Measurements from ENCODE around the gene PAGE5. TPM values are rescaled to one million over a fixed set of nuclear protein-coding genes. Genes with fewer than 3 reads are reported as not detected.

PAGE5 gene
- total RNA-seq, 1 experiment from 2014 or later = not detected

DNA sequence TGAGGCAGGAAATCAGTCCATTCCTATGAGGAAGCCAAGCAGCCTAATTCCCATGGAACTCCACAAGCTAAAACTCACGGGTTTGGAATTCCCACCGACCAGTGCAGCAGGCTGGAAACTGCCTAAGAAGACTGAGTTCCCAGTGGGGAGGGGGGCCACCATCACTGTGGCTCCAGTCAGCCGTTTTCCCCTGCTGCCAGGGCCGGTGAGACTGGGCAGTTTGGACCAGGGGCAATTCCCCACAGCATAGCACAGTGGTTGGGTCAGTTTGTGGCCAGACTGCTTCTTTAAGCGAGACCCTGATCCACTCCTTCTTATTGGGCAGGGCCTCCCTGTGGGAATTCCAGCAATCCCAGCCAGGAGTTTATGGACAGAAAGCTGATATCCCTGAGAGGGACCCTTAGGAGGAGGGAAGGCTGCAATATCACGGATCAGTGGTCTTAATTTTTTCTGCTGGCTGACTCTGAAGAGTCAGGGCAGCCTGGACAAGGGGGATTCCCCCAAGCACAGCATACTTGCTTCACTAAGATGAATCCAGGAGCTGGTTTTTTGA, 20.7 kb downstream of the PAGE5 start:
- H3K27ac Mint-ChIP-seq = no peak overlapping the region
- Histone ChIP-seq H2BK12ac (ENCODE audit: insufficient read length, low read depth, low read length) (no peak overlapping the region), H4K5ac (ENCODE audit: insufficient read length, low read depth, low read length) (no peak overlapping the region), H3K14ac (ENCODE audit: insufficient read depth, low read length) (no peak overlapping the region), H4K8ac (replicated peaks; ENCODE audit: insufficient read length, low read depth, low read length) (no peak overlapping the region), H3K56ac (ENCODE audit: insufficient read length, low read depth, low read length) (no peak overlapping the region), H2BK120ac (ENCODE audit: low read depth, low read length, poor library complexity, severe bottlenecking) (no peak overlapping the region), H3K9ac (ENCODE audit: extremely low read depth, insufficient read length, low read length) (no peak overlapping the region), H3K9me3 (ENCODE audit: control insufficient read depth, low read depth, low read length) (peaks cover 27% of the 10 kb centered on the region), H4K20me1 (ENCODE audit: control insufficient read depth, insufficient read depth, insufficient read length) (no peaks in the 10 kb centered on the region), H3K79me1 (ENCODE audit: insufficient read depth, low read depth, low read length, poor library complexity, severe bottlenecking) (no peaks in the 10 kb centered on the region), H2BK20ac (ENCODE audit: low read depth, low read length, poor library complexity, severe bottlenecking) (no peak overlapping the region), H3K27me3 (ENCODE audit: insufficient read depth, low read length) (no peaks in the 10 kb centered on the region), H2BK15ac (ENCODE audit: low read depth, low read length) (no peak overlapping the region), H3K23ac (ENCODE audit: insufficient read length, low read depth, low read length) (no peak overlapping the region), H3K79me2 (ENCODE audit: insufficient read depth, low read length) (no peaks in the 10 kb centered on the region), H3K4me1 (ENCODE audit: insufficient read depth, low read length) (no peaks in the 10 kb centered on the region), H2AK5ac (ENCODE audit: insufficient read length, low read length) (no peak overlapping the region), H3K27ac (ENCODE audit: insufficient read length, low read depth, low read length) (no peak overlapping the region), H3K18ac (ENCODE audit: insufficient read length, low read depth, low read length) (no peak overlapping the region), H4K91ac (ENCODE audit: insufficient read length, low read depth, low read length) (no peak overlapping the region), H3K4ac (ENCODE audit: low read depth, low read length) (no peak overlapping the region), H3T11ph (ENCODE audit: low read length) (no peak overlapping the region), H2BK5ac (ENCODE audit: insufficient read length, low read length) (no peak overlapping the region), H3K4me2 (ENCODE audit: insufficient read depth, insufficient read length, low read length) (no peak overlapping the region), H2AFZ (ENCODE audit: low read length) (no peak overlapping the region), H3K23me2 (ENCODE audit: insufficient read length, low read depth, low read length, poor library complexity, severe bottlenecking) (no peaks in the 10 kb centered on the region)
- no peaks in the 10 kb centered on the region; the same call in 1 of the 2 replicates for H3K27me3 Mint-ChIP-seq (ENCODE audit: low read depth)
- H3K4me3 Mint-ChIP-seq = no peak overlapping the region
- TF ChIP-seq, protein P1, sequence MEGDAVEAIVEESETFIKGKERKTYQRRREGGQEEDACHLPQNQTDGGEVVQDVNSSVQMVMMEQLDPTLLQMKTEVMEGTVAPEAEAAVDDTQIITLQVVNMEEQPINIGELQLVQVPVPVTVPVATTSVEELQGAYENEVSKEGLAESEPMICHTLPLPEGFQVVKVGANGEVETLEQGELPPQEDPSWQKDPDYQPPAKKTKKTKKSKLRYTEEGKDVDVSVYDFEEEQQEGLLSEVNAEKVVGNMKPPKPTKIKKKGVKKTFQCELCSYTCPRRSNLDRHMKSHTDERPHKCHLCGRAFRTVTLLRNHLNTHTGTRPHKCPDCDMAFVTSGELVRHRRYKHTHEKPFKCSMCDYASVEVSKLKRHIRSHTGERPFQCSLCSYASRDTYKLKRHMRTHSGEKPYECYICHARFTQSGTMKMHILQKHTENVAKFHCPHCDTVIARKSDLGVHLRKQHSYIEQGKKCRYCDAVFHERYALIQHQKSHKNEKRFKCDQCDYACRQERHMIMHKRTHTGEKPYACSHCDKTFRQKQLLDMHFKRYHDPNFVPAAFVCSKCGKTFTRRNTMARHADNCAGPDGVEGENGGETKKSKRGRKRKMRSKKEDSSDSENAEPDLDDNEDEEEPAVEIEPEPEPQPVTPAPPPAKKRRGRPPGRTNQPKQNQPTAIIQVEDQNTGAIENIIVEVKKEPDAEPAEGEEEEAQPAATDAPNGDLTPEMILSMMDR (conservative IDR thresholded peaks at IDR 0.05) = no peak
- no peak for DNase-seq
- no CpG with 5 or more reads among the region's 6 CpGs for WGBS (ENCODE audit: extremely low coverage, insufficient read length, low lambda C conversion rate)
- peaks cover 75 to 83% of the 10 kb centered on the region in 2 experiments for H3K9me3 Mint-ChIP-seq
- H3K4me1 Mint-ChIP-seq = no peaks in the 10 kb centered on the region
- H3K36me3 Mint-ChIP-seq (ENCODE audit: insufficient read depth in 1 of 3, low read depth in 3 of 3) = peaks cover 0 to 30% (median 2%) of the 10 kb centered on the region in 3 experiments; a peak in 5 of 7 replicates

All from H9 (cell line).